ENCODE results near the gene CEMIP2.

GRCh38 chr9:71752928-71753327 is 15.4 kb downstream of the CEMIP2 start:
- no peak for TF ChIP-seq ZNF274 (CRISPR knock-in tag; IDR thresholded peaks at IDR 0.05)
- no peak for TF ChIP-seq ZNF18 (CRISPR knock-in tag; IDR thresholded peaks at IDR 0.05; ENCODE audit: insufficient replicate concordance)
- TF ChIP-seq ZNF550 (CRISPR knock-in tag; IDR thresholded peaks at IDR 0.05; ENCODE audit: borderline replicate concordance), result no peak
- TF ChIP-seq TAF1 (CRISPR knock-in tag; IDR thresholded peaks at IDR 0.05), result no peak
- no peak for TF ChIP-seq IRF9 (CRISPR knock-in tag; IDR thresholded peaks at IDR 0.05; ENCODE audit: borderline replicate concordance)
- TF ChIP-seq EZH2 (conservative IDR thresholded peaks at IDR 0.05; ENCODE audit: low read depth, low read length), result no peak
- TF ChIP-seq PBX3 (CRISPR knock-in tag; IDR thresholded peaks at IDR 0.05; ENCODE audit: borderline replicate concordance), result no peak
- TF ChIP-seq HMGXB3 (CRISPR knock-in tag; IDR thresholded peaks at IDR 0.05; ENCODE audit: borderline replicate concordance), result no peak
- TF ChIP-seq NFIC (IDR thresholded peaks at IDR 0.05; ENCODE audit: low read length), result no peak
- no peak for TF ChIP-seq RFX5 (IDR thresholded peaks at IDR 0.05; ENCODE audit: low read depth, low read length)
